SK-N-SH treated with all-trans-retinoic acid at 6 μM for 48 hours (cell line): Measurements from ENCODE around the gene PTPN18.
"Not testable (repeated sequence)": the region's sequence is repeated elsewhere in the genome, so short reads cannot be mapped to it uniquely, and the experiment has no call there.

Experiments used
- ARNTL ChIP-seq: fragments of 450-650 bp; formaldehyde crosslinking; IDR thresholded peaks from 2 replicates; pipeline ENCODE4 v1.5.0; 2020; ENCODE audit warnings: low read depth, mild to moderate bottlenecking, moderate library complexity, borderline replicate concordance
- CREB5 ChIP-seq: fragments of 250-450 bp; sonication (Bioruptor Pico); IDR thresholded peaks from 2 replicates; pipeline ENCODE4 v1.5.1; 2020; ENCODE audit warnings: low read depth, mild to moderate bottlenecking, moderate library complexity
- CSRNP3 ChIP-seq: fragments of 250-450 bp; sonication (Bioruptor Pico); IDR thresholded peaks from 2 replicates; pipeline ENCODE4 v1.5.1; 2021; ENCODE audit warnings: mild to moderate bottlenecking, moderate library complexity
- ESRRG ChIP-seq: fragments of 250-450 bp; sonication (Bioruptor Pico); IDR thresholded peaks from 2 replicates; pipeline ENCODE4 v1.6.1; 2021; ENCODE audit warnings: mild to moderate bottlenecking
- PATZ1 ChIP-seq: fragments of 250-450 bp; sonication (Bioruptor Pico); IDR thresholded peaks from 2 replicates; pipeline ENCODE4 v1.8.0; 2020; ENCODE audit warnings: mild to moderate bottlenecking, moderate library complexity, borderline replicate concordance
- POU6F1 ChIP-seq: fragments of 250-450 bp; sonication (Bioruptor Pico); IDR thresholded peaks from 2 replicates; pipeline ENCODE4 v1.8.0; 2021; ENCODE audit warnings: low read depth, mild to moderate bottlenecking, moderate library complexity, borderline replicate concordance
- PPARA ChIP-seq: fragments of 250-450 bp; sonication (Bioruptor Pico); IDR thresholded peaks from 2 replicates; pipeline ENCODE4 v1.5.0; 2020; ENCODE audit warnings: mild to moderate bottlenecking, borderline replicate concordance
- RARB ChIP-seq: fragments of 250-450 bp; sonication (Bioruptor Pico); IDR thresholded peaks from 2 replicates; pipeline ENCODE4 v1.8.0; 2021; ENCODE audit warnings: mild to moderate bottlenecking, moderate library complexity
- TCF4 ChIP-seq: fragments of 250-450 bp; sonication (Bioruptor Pico); IDR thresholded peaks from 2 replicates; pipeline ENCODE4 v1.8.0; 2021; ENCODE audit warnings: mild to moderate bottlenecking, moderate library complexity, borderline replicate concordance
- ZC3H10 ChIP-seq: fragments of 250-450 bp; sonication (Bioruptor Pico); IDR thresholded peaks from 2 replicates; pipeline ENCODE4 v1.5.1; 2021; ENCODE audit warnings: mild to moderate bottlenecking, moderate library complexity
- ZFP3 ChIP-seq: fragments of 250-450 bp; sonication (Bioruptor Pico); IDR thresholded peaks from 2 replicates; pipeline ENCODE4 v1.5.0; 2020; ENCODE audit warnings: mild to moderate bottlenecking, moderate library complexity
- ZFP30 ChIP-seq: fragments of 450-650 bp; formaldehyde crosslinking; IDR thresholded peaks from 2 replicates; pipeline ENCODE4 v1.5.0; 2022; ENCODE audit warnings: mild to moderate bottlenecking, moderate library complexity
- ZNF70 ChIP-seq: fragments of 450-650 bp; formaldehyde crosslinking; IDR thresholded peaks from 2 replicates; pipeline ENCODE4 v1.5.0; 2020; ENCODE audit warnings: mild to moderate bottlenecking, moderate library complexity
- TF ChIP-seq, protein P1 (sequence below): fragments of 250-450 bp; sonication (Bioruptor Pico); IDR thresholded peaks from 2 replicates; pipeline ENCODE4 v1.5.0; 2020; ENCODE audit warnings: mild to moderate bottlenecking, moderate library complexity

GRCh38 chr2:130333253-130333652, 22.6 kb upstream of the PTPN18 start:
- TF ChIP-seq POU6F1 (CRISPR knock-in tag); TCF4 (CRISPR knock-in tag); ARNTL; ZNF70; RARB; ZC3H10 (CRISPR knock-in tag); ZFP30 (CRISPR knock-in tag); CSRNP3 (CRISPR knock-in tag); CREB5 (CRISPR knock-in tag); PATZ1 (CRISPR knock-in tag); ZFP3 (CRISPR knock-in tag); ESRRG (CRISPR knock-in tag); PPARA: not testable (repeated sequence)
- TF ChIP-seq, protein P1, sequence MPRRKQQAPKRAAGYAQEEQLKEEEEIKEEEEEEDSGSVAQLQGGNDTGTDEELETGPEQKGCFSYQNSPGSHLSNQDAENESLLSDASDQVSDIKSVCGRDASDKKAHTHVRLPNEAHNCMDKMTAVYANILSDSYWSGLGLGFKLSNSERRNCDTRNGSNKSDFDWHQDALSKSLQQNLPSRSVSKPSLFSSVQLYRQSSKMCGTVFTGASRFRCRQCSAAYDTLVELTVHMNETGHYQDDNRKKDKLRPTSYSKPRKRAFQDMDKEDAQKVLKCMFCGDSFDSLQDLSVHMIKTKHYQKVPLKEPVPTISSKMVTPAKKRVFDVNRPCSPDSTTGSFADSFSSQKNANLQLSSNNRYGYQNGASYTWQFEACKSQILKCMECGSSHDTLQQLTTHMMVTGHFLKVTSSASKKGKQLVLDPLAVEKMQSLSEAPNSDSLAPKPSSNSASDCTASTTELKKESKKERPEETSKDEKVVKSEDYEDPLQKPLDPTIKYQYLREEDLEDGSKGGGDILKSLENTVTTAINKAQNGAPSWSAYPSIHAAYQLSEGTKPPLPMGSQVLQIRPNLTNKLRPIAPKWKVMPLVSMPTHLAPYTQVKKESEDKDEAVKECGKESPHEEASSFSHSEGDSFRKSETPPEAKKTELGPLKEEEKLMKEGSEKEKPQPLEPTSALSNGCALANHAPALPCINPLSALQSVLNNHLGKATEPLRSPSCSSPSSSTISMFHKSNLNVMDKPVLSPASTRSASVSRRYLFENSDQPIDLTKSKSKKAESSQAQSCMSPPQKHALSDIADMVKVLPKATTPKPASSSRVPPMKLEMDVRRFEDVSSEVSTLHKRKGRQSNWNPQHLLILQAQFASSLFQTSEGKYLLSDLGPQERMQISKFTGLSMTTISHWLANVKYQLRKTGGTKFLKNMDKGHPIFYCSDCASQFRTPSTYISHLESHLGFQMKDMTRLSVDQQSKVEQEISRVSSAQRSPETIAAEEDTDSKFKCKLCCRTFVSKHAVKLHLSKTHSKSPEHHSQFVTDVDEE: not testable (repeated sequence)
